ENCODE data around the gene GALNT14.

- TF ChIP-seq CTCF (conservative IDR thresholded peaks at IDR 0.05 in 1 of 2, IDR thresholded peaks at IDR 0.05 in 1 of 2; ENCODE audit: low read depth in 1 of 2, low read length in 2 of 2): no peak
- no peak for TF ChIP-seq EZH2 (IDR thresholded peaks at IDR 0.05; ENCODE audit: low read length, missing control alignments)
Observed at GRCh38 chr2:31075431-31075830, 62.8 kb downstream of the GALNT14 start.

Measured in fibroblast of lung (primary cell).